ENCODE data around the gene FAM163A. TPM values are rescaled to one million over a fixed set of nuclear protein-coding genes. Genes with fewer than 3 reads are reported as not detected.

FAM163A gene
- total and polyA plus RNA-seq, 9 of the 15 experiments (the other 6 are each of a cell fraction or from before 2014, with no cell fraction given), result not detected

GRCh38 chr1:179807691-179808485, 64.8 kb downstream of the FAM163A start (continued):
- TF ChIP-seq ZNF398 (CRISPR knock-in tag; IDR thresholded peaks at IDR 0.05) (no peak), CBX3 (IDR thresholded peaks at IDR 0.05; ENCODE audit: borderline replicate concordance in 1 of 2, low read length in 2 of 2) (no peak), NR4A1 (CRISPR knock-in tag; IDR thresholded peaks at IDR 0.05) (no peak), NR4A1 (tag; IDR thresholded peaks at IDR 0.05) (no peak), HNRNPH1 (optimal IDR thresholded peaks at IDR 0.05; ENCODE audit: low read depth, low read length) (no peak), TCF7 (IDR thresholded peaks at IDR 0.05; ENCODE audit: borderline replicate concordance) (no peak), NR2C1 (IDR thresholded peaks at IDR 0.05) (no peak), NR2C1 (tag; IDR thresholded peaks at IDR 0.05) (0 out of 2 replicates have a peak, but pooled peaks have one; percentile 35), KDM1A (IDR thresholded peaks at IDR 0.05) (peak; percentile 94), BACH1 (tag; IDR thresholded peaks at IDR 0.05) (peak; percentile 44; the same call in 1 of the 2 replicates), FOXJ3 (CRISPR knock-in tag; IDR thresholded peaks at IDR 0.05) (no peak), ZNF830 (CRISPR knock-in tag; IDR thresholded peaks at IDR 0.05) (no peak), EP400 (IDR thresholded peaks at IDR 0.05) (no peak), ILF3 (IDR thresholded peaks at IDR 0.05; ENCODE audit: borderline replicate concordance) (no peak), ATF2 (CRISPR knock-in tag; IDR thresholded peaks at IDR 0.05) (no peak), BHLHE40 (IDR thresholded peaks at IDR 0.05; ENCODE audit: low read length) (0 out of 2 replicates have a peak, but pooled peaks have one; percentile 27), ZNF124 (CRISPR knock-in tag; IDR thresholded peaks at IDR 0.05) (no peak), MNT (conservative IDR thresholded peaks at IDR 0.05) (no peak), ZNF57 (CRISPR knock-in tag; IDR thresholded peaks at IDR 0.05) (no peak), ZNF354B (CRISPR knock-in tag; IDR thresholded peaks at IDR 0.05) (no peak), NR1H2 (CRISPR knock-in tag; IDR thresholded peaks at IDR 0.05) (no peak), TEAD1 (CRISPR knock-in tag; IDR thresholded peaks at IDR 0.05) (peak in 1 of 2 experiments; percentile 90; a peak in 2 of 4 replicates), ZNF316 (IDR thresholded peaks at IDR 0.05) (no peak), TSC22D4 (tag; IDR thresholded peaks at IDR 0.05) (no peak)
